Right lung (tissue), 5 donors: Measurements from ENCODE around the gene GIT2. TPM values are rescaled to one million over a fixed set of nuclear protein-coding genes. Genes with fewer than 3 reads are reported as not detected.
A peak's percentile ranks its signal among the peaks of the same experiment; 100 is the strongest.
"Not testable (repeated sequence)": the region's sequence is repeated elsewhere in the genome, so short reads cannot be mapped to it uniquely, and the experiment has no call there.

Experiments
- DNase-seq, 2 donors: peaks; one replicate each; pipeline ENCODE4 v3.0.0-alpha.2; 2013
- polyA plus RNA-seq, 5 donors: library from polyadenylated mRNA; unstranded; fragments of 120-200 nt; gene quantifications; one replicate each; pipeline versions ENCODE4 v1.2.1 to v1.2.3, GENCODE V29; 2013; ENCODE audit warnings: inconsistent platforms in 1 of 5, low replicate concordance in 1 of 5; ENCODE audit not compliant: insufficient read length in 5 of 5, insufficient read depth in 1 of 5

The GIT2 gene
- polyA plus RNA-seq, 5 donors = 41.8 to 58.1 (median 54.7) TPM

DNA sequence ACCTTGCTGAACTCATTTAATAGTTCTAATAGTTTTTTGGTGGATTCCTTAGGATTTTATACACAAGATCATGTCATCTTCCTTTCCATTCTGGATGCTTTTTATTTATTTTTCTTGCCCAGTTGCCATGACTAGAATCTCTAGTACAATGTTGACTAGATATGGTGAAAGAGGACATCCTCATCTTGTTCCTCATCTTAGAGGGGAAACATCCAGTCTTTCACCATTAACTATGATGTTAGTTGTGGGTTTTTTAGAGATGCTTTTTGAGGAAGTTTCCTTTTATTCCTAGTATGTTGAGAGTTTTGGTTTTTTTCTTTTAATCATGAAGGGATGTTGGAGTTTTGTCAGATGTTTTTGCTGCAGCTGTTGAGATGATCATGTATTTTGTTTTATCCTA, 11.7 kb upstream of the GIT2 start:
- no peak for DNase-seq

DNA sequence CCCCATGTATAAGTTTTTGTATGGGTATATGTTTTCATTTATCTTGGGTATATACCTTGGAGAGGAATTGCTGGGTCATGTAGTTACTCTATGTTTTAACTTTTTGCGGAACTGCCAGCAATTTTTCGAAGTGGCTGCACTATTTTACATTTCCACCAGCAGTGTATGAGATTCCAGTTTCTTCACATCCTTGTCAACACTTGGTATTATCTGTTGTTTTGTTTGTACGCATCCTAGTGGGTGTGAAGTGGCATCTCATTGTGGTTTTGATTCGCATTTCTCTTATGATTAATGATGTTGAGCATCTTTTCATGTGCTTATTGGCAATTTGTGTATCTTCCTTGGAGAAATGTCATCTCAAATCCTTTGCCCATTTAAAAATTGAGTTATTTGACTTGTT, 9.9 kb upstream of the GIT2 start:
- DNase-seq = no peak

- no peak for DNase-seq
Measured at GRCh38 chr12:110005319-110005973, 9.3 kb upstream of the GIT2 start.

GRCh38 chr12:110004598-110004997, 8.4 kb upstream of the GIT2 start:
- DNase-seq = no peak

DNA sequence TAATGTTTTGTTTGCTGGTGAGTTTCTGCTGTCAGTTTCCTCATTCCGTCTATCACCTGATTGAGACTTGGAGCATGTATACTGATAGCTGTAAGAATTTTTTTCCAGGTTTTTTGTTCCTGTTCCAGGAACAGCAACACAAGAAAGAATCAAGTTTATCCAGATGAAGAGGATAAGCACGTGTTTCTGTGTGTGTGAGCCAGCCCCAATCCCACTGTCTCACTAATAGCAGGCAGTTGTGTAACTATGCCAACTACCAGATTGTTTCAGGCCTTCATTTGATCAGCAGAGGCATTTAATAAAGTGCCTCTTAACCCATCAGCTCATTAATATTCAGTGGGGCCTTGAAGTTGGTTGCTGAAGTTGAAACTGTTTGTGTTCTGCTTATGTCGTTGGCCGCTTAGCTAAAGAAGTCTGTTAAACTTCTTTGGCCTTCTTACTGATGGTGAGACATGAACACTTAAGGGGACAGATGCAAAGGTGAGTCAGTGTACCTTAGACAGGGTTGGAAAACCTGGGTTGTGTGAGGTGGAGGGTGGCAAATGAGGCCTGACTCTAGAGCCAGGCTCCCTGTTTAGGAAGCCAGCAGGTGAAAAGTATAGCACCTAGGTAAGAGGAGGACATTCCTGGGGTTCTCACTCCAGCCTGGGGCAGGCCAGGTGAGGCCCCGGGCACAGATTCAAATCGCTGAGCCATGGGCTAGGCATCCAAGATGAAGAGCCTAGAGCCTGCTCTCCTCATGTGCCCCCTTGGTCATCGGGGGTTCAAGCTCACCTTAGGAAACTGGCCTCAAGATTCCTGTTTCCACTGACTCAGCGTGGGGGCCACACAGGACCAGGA, 6.7 kb upstream of the GIT2 start:
- no peak for DNase-seq

DNA sequence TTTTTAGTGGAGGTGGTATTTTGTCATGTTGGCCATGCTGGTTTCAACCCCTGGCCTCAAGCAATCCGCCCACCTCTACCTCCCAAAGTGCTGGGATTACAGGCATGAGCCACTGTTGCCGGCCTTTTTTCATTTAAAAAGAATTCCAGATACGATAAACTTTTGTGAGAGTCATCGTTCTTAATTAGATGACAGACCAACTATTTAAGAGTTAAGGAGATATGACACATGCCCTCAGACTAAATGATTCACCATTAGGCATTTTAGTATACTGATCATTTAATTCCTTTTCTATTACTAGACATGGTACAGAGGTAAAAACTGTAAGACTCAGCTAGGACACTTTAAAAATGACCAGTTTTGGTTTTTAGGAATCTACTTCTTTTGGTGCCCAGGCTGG, 5.4 kb upstream of the GIT2 start:
- DNase-seq = no peak

GRCh38 chr12:109999983-110000505, 3.9 kb upstream of the GIT2 start:
- no peak for DNase-seq

GRCh38 chr12:109999649-109999971, 3.4 kb upstream of the GIT2 start:
- no peak for DNase-seq

DNA sequence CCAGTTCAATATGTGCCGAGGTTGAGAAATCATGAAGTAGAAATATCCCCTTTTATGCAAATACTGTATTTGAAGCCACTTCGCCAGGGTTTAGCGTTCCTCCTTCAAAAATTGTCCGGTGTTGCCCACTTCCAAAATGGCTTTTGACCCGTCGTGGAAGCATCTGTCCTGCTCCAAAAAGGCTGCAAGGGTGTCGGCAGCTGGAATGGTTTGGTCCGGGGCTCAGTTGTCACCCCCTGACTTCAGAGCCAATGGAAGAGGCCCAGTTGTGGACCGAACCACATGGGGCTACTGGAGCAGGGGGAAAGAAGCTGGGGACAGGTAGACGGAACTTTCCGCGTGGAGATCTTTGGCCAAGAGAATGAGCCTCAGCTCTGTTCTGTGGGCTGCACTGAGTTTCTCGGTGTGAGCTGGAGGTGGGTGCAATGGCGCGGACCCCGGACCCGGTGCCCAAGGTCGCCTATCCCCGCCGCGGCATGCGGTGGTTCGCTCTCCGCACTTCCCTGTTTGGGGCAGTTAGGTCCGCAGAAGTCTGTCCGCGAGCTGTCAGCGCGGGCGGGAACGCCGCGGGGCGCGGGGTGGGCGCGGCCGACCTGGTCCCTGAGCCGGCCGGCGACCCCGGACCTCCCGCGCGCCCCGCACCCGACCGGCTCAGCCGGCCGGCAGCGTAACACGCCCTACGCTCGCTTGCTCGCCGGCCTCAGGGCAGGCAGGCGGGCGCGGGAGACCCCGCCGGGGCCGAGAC, 2.9 kb upstream of the GIT2 start, which contains the start of gene ANKRD13A:
Gene ANKRD13A, plus strand, starts transcription at position 527 of the 745 bp plus-strand sequence. CDS start 259 bp downstream, outside the sequence.
- DNase-seq = peak; percentile 94 to 95

- DNase-seq = no peak
Measured at GRCh38 chr12:109998241-109998903, 2.2 kb upstream of the GIT2 start.

DNA sequence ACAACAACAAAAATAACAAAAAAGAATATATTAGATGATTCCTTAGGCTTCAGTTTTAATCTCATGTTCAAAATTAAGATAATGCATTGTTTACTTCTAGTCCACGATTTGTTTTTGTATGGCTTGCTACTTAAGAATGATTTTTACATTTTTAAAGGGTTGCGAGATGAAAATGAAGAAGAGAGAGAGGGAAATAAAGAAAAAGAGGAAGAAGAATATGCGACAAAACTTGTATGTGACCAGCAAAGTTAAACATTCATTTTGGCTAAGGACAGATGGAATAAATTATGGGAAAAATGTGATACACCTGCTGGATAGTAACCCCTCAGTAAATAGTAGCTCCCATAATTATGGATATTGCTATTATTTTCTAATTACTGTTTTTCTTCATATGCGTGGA, 1.2 kb upstream of the GIT2 start:
- no peak for DNase-seq

DNA sequence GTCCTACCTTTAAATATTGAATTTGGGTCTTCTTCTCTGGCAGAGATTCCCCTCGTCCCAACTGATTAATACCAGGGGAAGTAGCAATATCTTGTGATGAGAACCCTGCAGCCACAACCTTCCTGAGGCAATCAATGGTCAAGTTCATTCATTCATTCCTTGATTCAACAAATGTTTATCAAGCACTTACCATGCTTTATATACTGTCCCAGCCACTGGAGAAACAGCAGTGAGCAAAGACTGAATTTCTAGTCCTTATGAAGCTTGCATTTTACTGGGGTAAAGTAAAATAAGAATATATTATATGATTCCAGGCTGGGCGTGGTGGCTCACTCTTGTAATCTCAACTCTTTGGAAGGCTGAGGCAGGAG, 300 bp upstream of the GIT2 start:
- no peak for DNase-seq

- DNase-seq = no peak
Measured at GRCh38 chr12:109995361-109995685, 845 bp downstream of the GIT2 start.

- DNase-seq = no peak
Measured at GRCh38 chr12:109994401-109995175, 1.6 kb downstream of the GIT2 start.

DNA sequence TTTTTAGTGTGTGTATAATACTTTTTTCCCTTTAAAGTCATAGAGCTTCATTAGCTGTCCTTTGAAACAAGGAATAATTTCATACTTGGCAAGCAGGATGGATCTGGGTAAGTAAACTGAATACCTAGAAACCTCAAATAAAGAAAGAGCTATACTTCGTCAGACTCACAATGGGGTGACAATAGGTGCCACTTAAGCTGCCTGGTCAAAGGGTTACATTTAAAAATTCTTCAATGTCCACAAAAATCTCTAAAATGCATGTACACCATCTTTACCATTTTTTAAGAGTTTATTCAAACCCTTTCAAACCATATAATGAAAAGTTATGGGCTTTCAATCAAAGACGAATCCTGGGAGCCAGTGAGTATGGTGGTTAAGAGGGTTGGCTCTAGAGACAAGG, 3.1 kb downstream of the GIT2 start:
- no peak for DNase-seq

- DNase-seq = no peak
Measured at GRCh38 chr12:109991586-109991985, 4.6 kb downstream of the GIT2 start.

- no peak for DNase-seq
Measured at GRCh38 chr12:109989380-109989779, 6.8 kb downstream of the GIT2 start.

DNA sequence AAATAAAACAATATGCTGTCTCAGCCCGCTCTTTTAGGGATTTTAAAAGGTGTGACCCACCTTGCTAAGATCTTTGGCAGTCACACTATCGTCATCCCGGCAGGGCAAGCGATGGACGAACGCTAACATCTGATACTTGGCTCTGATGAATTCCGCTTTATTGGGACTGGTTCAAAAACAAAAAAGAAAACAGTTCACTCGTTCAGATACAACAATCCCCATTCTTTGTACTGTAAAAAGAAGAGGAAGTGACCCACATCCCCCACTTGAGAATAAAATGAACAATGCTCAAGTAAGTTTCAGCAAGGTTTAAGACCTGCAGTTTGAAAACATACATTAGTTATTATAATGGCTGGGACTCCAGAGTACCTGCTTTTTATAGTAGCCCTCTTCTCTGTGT, 7.3 kb downstream of the GIT2 start:
- no peak for DNase-seq

DNA sequence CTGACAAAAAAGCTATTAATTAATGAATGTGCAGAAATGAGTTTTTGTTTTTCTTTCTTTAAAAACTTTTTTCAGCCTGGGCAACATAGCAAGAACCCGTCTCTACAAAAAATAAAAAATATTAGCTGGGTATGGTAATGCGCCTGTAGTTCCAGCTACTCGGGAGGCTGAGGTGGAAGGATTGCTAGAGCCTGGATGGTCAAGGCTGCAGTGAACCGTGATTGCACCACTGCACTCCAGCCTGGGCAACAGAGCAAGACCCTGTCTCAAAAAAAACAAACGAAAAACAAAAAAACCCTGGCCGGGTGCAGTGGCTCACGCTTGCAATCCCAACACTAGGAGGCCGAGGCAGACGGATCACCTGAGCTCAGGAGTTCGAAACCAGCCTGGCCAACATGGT, 7.9 kb downstream of the GIT2 start:
- no peak for DNase-seq

- no peak for DNase-seq
Measured at GRCh38 chr12:109987615-109988014, 8.6 kb downstream of the GIT2 start.

DNA sequence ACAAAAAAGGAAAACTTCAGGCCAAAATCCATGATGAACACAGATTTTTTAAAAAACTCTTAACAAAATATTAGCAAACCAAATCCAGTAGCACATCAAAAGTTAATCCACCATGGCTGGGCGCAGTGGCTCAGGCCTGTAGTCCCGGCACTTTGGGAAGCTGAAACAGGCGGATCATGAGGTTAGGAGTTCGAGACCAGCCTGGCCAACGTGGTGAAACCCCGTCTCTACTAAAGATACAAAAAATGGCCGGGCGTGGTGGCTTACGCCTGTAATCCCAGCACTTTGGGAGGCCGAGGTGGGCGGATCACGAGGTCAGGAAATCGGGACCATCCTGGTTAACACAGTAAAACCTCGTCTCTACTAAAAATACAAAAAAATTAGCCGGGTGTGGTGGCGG, 9.9 kb downstream of the GIT2 start:
- DNase-seq = not testable (repeated sequence)
